Transverse colon (tissue), 4 donors: Measurements from ENCODE around the gene OR2V2. TPM values are rescaled to one million over a fixed set of nuclear protein-coding genes. Genes with fewer than 3 reads are reported as not detected.
A peak's percentile ranks its signal among the peaks of the same experiment; 100 is the strongest.

Source experiments
- DNase-seq: peaks from one replicate; pipeline ENCODE4 v3.0.0-alpha.2; 2019
- H3K27ac ChIP-seq, 4 donors: fragments of 200-600 bp; sonication (generic); 2 replicates each; pipeline ENCODE4 v1.5.1; 2016 to 2018; ENCODE audit warnings: inconsistent platforms in 4 of 4
- H3K27me3 ChIP-seq: fragments of 200-600 bp; sonication (generic); 2 replicates; pipeline ENCODE4 v1.5.1; 2017; ENCODE audit warnings: inconsistent platforms
- H3K36me3 ChIP-seq, 4 donors: fragments of 200-600 bp; sonication (generic); 2 replicates each; pipeline ENCODE4 v1.5.1; 2017 to 2019; ENCODE audit warnings: inconsistent platforms in 4 of 4
- H3K4me1 ChIP-seq, 4 donors: fragments of 200-600 bp; sonication (generic); 2 replicates each; pipeline ENCODE4 v1.5.1; 2017 to 2020; ENCODE audit warnings: inconsistent platforms in 4 of 4
- H3K4me3 ChIP-seq, 4 donors: fragments of 200-600 bp; sonication (generic); 1 replicate in 1 of 4; 2 replicates in 3 of 4; pipeline versions ENCODE4 v1.5.1 to v1.6.1; 2017 to 2019; ENCODE audit warnings: inconsistent platforms in 4 of 4
- H3K9me3 ChIP-seq, 2 donors: fragments of 200-600 bp; sonication (generic); 2 replicates each; pipeline ENCODE4 v1.5.1; 2017 to 2019; ENCODE audit warnings: inconsistent platforms in 2 of 2
- CTCF ChIP-seq, 5 experiments: fragments of 200-600 bp in 3 of 5; fragments of 450-650 bp in 2 of 5; sonication (generic) in 3 of 5; IDR thresholded peaks; 1 replicate in 2 of 5; 2 replicates in 3 of 5; pipeline ENCODE4 v1.5.1; 2016 to 2017; ENCODE audit warnings: antibody characterized with exemption in 5 of 5, inconsistent platforms in 3 of 5, mild to moderate bottlenecking in 2 of 5, moderate library complexity in 1 of 5
- EP300 ChIP-seq: sonication (generic); formaldehyde crosslinking; IDR thresholded peaks from one replicate; pipeline ENCODE4 v1.6.1; 2017; ENCODE audit warnings: antibody characterized with exemption, low read depth
- POLR2A ChIP-seq: fragments of 450-650 bp; IDR thresholded peaks from one replicate; pipeline ENCODE4 v1.6.1; 2016; ENCODE audit warnings: antibody characterized with exemption, mild to moderate bottlenecking, moderate library complexity
- POLR2AphosphoS5 ChIP-seq, 3 donors: sonication (generic); formaldehyde crosslinking; IDR thresholded peaks; one replicate each; pipeline ENCODE4 v1.6.1; 2016; ENCODE audit warnings: antibody characterized with exemption in 3 of 3
- WGBS, 2 donors: methylation state at CpG; one replicate each; pipeline ENCODE4 v1.1.5; 2018; ENCODE audit warnings: low coverage in 1 of 2; 5-methylcytosine and 5-hydroxymethylcytosine counted together
- in situ Hi-C, 4 donors: fragments of 200-750 bp; cut with MboI; loops; one replicate each; pipeline versions ENCODE4 v1.15.0 to v1.15.1; 2017; ENCODE audit warnings: low sequenced_read_pairs in 3 of 4, low pct_ligation_motif_present in 1 of 4, low pct_unique_long_range_greater_than_20kb in 1 of 4
- intact Hi-C: fragments of 100-400 bp; cut with DNase I; formaldehyde crosslinking; loops from one replicate; pipeline ENCODE4 v1.15.1; 2023; ENCODE audit warnings: low total_unique reads
- total RNA-seq, 4 donors: library from RNA; depleted of rRNA; stranded (reverse); fragments of >200 nt; gene quantifications; one replicate each; pipeline ENCODE4 v1.1.0, GENCODE V29; 2016

The OR2V2 gene
- total RNA-seq, 4 donors from 2014 or later: not detected

- peak overlapping the region; percentile 90 to 97 (median 92) for H3K27ac ChIP-seq
- TF ChIP-seq POLR2AphosphoS5 (IDR thresholded peaks at IDR 0.05) (peak; percentile 5 to 86 (median 86)), CTCF (IDR thresholded peaks at IDR 0.05) (no peak), POLR2A (peak; percentile 60)
- WGBS, 2 donors: 0 to 1% methylated on average over 1 to 64 of the region's 64 CpGs
- intact Hi-C loops (loop anchor here (2.0 kb wide), 1 partner anchor 31 kb away; the partner anchor contains the start of gene TRIM41), in situ Hi-C loops (no loop called here)
- peaks cover 7 to 23% (median 9%) of the 10 kb centered on the region in 4 donors for H3K4me1 ChIP-seq
- H3K36me3 ChIP-seq: no peaks in the 10 kb centered on the region
- H3K4me3 ChIP-seq: peak overlapping the region; percentile 57 to 74 (median 64)
- no peaks in the 10 kb centered on the region for H3K27me3 ChIP-seq
- peak; percentile 97 for DNase-seq
- H3K9me3 ChIP-seq: no peaks in the 10 kb centered on the region
Observed at GRCh38 chr5:181191526-181192336, 44.3 kb downstream of the OR2V2 start.

GRCh38 chr5:181192337-181193046, 45.1 kb downstream of the OR2V2 start:
- in situ Hi-C loops (no loop called here), intact Hi-C loops (no loop called here)
- DNase-seq: no peak
- Histone ChIP-seq H3K27ac (peak overlapping the region; percentile 90 to 97 (median 92)), H3K4me1 (peaks cover 7 to 21% (median 9%) of the 10 kb centered on the region in 4 donors), H3K9me3 (no peaks in the 10 kb centered on the region), H3K36me3 (no peaks in the 10 kb centered on the region), H3K27me3 (no peaks in the 10 kb centered on the region), H3K4me3 (peak overlapping the region; percentile 57 to 74 (median 64))
- 42 to 80% methylated on average over 3 to 12 of the region's 12 CpGs for WGBS, 2 donors
- TF ChIP-seq EP300 (no peak), POLR2A (no peak), POLR2AphosphoS5 (IDR thresholded peaks at IDR 0.05) (no peak), CTCF (IDR thresholded peaks at IDR 0.05) (no peak)

DNA sequence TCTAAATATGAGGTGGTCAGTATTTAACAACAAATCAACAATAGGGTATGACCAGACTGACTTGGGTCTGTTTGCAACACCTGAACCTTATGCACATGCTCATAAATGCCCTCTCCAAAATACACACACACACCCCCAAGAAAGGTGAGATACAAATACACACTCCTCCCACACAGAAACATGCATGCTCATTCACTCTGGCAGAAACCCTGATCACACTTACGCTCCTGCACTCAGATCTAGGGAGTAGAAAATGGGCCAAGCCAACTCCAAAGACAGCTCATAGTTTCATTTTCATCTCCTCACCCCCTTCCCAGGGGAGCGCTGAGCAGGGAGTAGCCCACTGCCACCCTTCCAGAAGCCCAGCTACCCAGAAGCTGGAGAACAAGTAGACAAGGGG, 46.3 kb downstream of the OR2V2 start:
- in situ Hi-C loops (no loop called here), intact Hi-C loops (no loop called here)
- Histone ChIP-seq H3K4me1 (peaks cover 7 to 14% (median 9%) of the 10 kb centered on the region in 4 donors), H3K9me3 (no peaks in the 10 kb centered on the region), H3K36me3 (no peaks in the 10 kb centered on the region), H3K4me3 (no peak overlapping the region), H3K27me3 (no peaks in the 10 kb centered on the region), H3K27ac (no peak overlapping the region)
- TF ChIP-seq EP300: no peak
- no peak for TF ChIP-seq POLR2AphosphoS5 (IDR thresholded peaks at IDR 0.05)
- no peak for TF ChIP-seq CTCF (IDR thresholded peaks at IDR 0.05)
- no peak for TF ChIP-seq POLR2A
- DNase-seq: no peak
- 84 to 100% methylated on average over 1 to 2 of the region's 2 CpGs for WGBS, 2 donors

- Histone ChIP-seq H3K4me1 (peaks cover 7 to 14% (median 9%) of the 10 kb centered on the region in 4 donors), H3K27me3 (no peaks in the 10 kb centered on the region), H3K4me3 (no peak overlapping the region), H3K36me3 (no peaks in the 10 kb centered on the region), H3K9me3 (no peaks in the 10 kb centered on the region), H3K27ac (no peak overlapping the region)
- TF ChIP-seq POLR2A (no peak), POLR2AphosphoS5 (IDR thresholded peaks at IDR 0.05) (no peak), CTCF (IDR thresholded peaks at IDR 0.05) (no peak), EP300 (no peak)
- intact Hi-C loops (no loop called here), in situ Hi-C loops (no loop called here)
- 72% methylated on average over 14 of the region's 21 CpGs; no CpG with 5 or more reads in 1 of the 2 donors for WGBS, 2 donors
- DNase-seq: no peak
Observed at GRCh38 chr5:181194489-181195248, 47.3 kb downstream of the OR2V2 start.
